Lower lobe of right lung (tissue), 2 donors: ENCODE data around the gene SIL1. TPM values are rescaled to one million over a fixed set of nuclear protein-coding genes. Genes with fewer than 3 reads are reported as not detected.

ENCODE experiments used
- ATAC-seq, 2 donors: fragments of 200-7000 bp; cut with Tn5 transposase; one replicate each; pipeline ENCODE4 v1.9.1; 2020 to 2022; ENCODE audit warnings: mild to moderate bottlenecking in 2 of 2, moderate library complexity in 2 of 2
- DNase-seq: peaks from one replicate; pipeline ENCODE4 v3.0.0-alpha.2; 2020
- H3K27ac ChIP-seq: fragments of 200-600 bp; one replicate; pipeline ENCODE4 v1.8.0; 2022
- H3K27me3 ChIP-seq: fragments of 200-600 bp; one replicate; pipeline ENCODE4 v1.8.0; 2022; ENCODE audit warnings: low read depth
- H3K36me3 ChIP-seq: fragments of 200-600 bp; one replicate; pipeline ENCODE4 v1.8.0; 2022; ENCODE audit warnings: mild to moderate bottlenecking
- H3K4me1 ChIP-seq: fragments of 200-600 bp; one replicate; pipeline ENCODE4 v1.8.0; 2022
- H3K4me3 ChIP-seq: fragments of 200-600 bp; one replicate; pipeline ENCODE4 v1.8.0; 2022; ENCODE audit warnings: mild to moderate bottlenecking
- H3K9me3 ChIP-seq: fragments of 200-600 bp; one replicate; pipeline ENCODE4 v1.8.0; 2022
- CTCF ChIP-seq: fragments of 200-600 bp; IDR thresholded peaks from one replicate; pipeline ENCODE4 v1.8.0; 2022; ENCODE audit warnings: antibody characterized with exemption, mild to moderate bottlenecking
- intact Hi-C: fragments of 100-400 bp; cut with DNase I; formaldehyde crosslinking; loops from one replicate; pipeline ENCODE4 v1.11.0; 2022
- total RNA-seq: library from RNA; stranded (reverse); fragmentation: NEBNext Ultra II Directional; extraction: Animal tissue kit (Norgen Biotek cat#: 25700); gene quantifications from one replicate; pipeline ENCODE4 v1.2.1, GENCODE V29; 2021
- donor health status: DM: no; HTN: yes; CAD: no; lungs with severe emphysema.

The SIL1 gene
- total RNA-seq, 1 donor from 2014 or later = 40.6 TPM

- no peak for TF ChIP-seq CTCF
- Histone ChIP-seq H3K4me1 (no peaks in the 10 kb centered on the region), H3K27ac (no peak overlapping the region), H3K9me3 (no peaks in the 10 kb centered on the region), H3K27me3 (no peaks in the 10 kb centered on the region), H3K36me3 (no peaks in the 10 kb centered on the region), H3K4me3 (no peak overlapping the region)
- intact Hi-C loops = no loop called here
- DNase-seq (no peak), ATAC-seq (peak in 1 of 2 donors; percentile 41)
Observed at GRCh38 chr5:139051392-139051791, 146.8 kb downstream of the SIL1 start.

GRCh38 chr5:139050432-139050831, 147.7 kb downstream of the SIL1 start:
- no peaks in the 10 kb centered on the region for H3K36me3 ChIP-seq
- H3K4me3 ChIP-seq = no peak overlapping the region
- TF ChIP-seq CTCF = no peak
- no peaks in the 10 kb centered on the region for H3K9me3 ChIP-seq
- DNase-seq (no peak), ATAC-seq (no peak)
- no peaks in the 10 kb centered on the region for H3K27me3 ChIP-seq
- H3K27ac ChIP-seq = no peak overlapping the region
- H3K4me1 ChIP-seq = no peaks in the 10 kb centered on the region
- intact Hi-C loops = no loop called here

GRCh38 chr5:139049780-139050179, 148.4 kb downstream of the SIL1 start:
- no peak for ATAC-seq
- H3K4me3 ChIP-seq = no peak overlapping the region
- TF ChIP-seq CTCF = no peak
- DNase-seq = no peak
- H3K27ac ChIP-seq = no peak overlapping the region
- intact Hi-C loops = no loop called here
- no peaks in the 10 kb centered on the region for H3K36me3 ChIP-seq
- H3K27me3 ChIP-seq = no peaks in the 10 kb centered on the region
- no peaks in the 10 kb centered on the region for H3K9me3 ChIP-seq
- H3K4me1 ChIP-seq = no peaks in the 10 kb centered on the region

- DNase-seq (no peak), ATAC-seq (no peak)
- H3K9me3 ChIP-seq = no peaks in the 10 kb centered on the region
- intact Hi-C loops = no loop called here
- no peak overlapping the region for H3K4me3 ChIP-seq
- H3K4me1 ChIP-seq = no peaks in the 10 kb centered on the region
- no peak for TF ChIP-seq CTCF
- no peak overlapping the region for H3K27ac ChIP-seq
- H3K27me3 ChIP-seq = no peaks in the 10 kb centered on the region
- no peaks in the 10 kb centered on the region for H3K36me3 ChIP-seq
Observed at GRCh38 chr5:139046551-139046950, 151.6 kb downstream of the SIL1 start.

- H3K4me1 ChIP-seq = no peaks in the 10 kb centered on the region
- no peaks in the 10 kb centered on the region for H3K9me3 ChIP-seq
- no peak for DNase-seq
- no peaks in the 10 kb centered on the region for H3K36me3 ChIP-seq
- H3K27ac ChIP-seq = no peak overlapping the region
- H3K27me3 ChIP-seq = no peaks in the 10 kb centered on the region
- TF ChIP-seq CTCF = no peak
- no peak for ATAC-seq
- intact Hi-C loops = no loop called here
- H3K4me3 ChIP-seq = no peak overlapping the region
Observed at GRCh38 chr5:139043157-139043905, 154.8 kb downstream of the SIL1 start.
